Measurements from ENCODE around the gene RANBP2. TPM values are rescaled to one million over a fixed set of nuclear protein-coding genes. Genes with fewer than 3 reads are reported as not detected.
"Not testable (repeated sequence)": the region's sequence is repeated elsewhere in the genome, so short reads cannot be mapped to it uniquely, and the experiment has no call there.

RANBP2 gene
- total RNA-seq, result 10 to 100 TPM; 77.8 to 96.2 TPM

GRCh38 chr2:108719149-108720044 is at the start of gene RANBP2:
TSS of gene RANBP2 (plus strand) at chr2:108719482. CDS start at chr2:108719607, 125 bp downstream.
- Histone ChIP-seq H3K4me3 (peak within 1 kb of the TSS; percentile 79 to 96), H3K27ac (peak within 1 kb of the TSS; percentile 94 to 99), H3K4me1 (replicated peaks) (peaks cover 4% of the 10 kb centered on the region), H3K9me3 (no peaks in the 10 kb centered on the region), H3K27me3 (replicated peaks; ENCODE audit: insufficient read depth) (no peaks in the 10 kb centered on the region), H3K36me3 (no peaks in the 10 kb centered on the region)
- intact Hi-C loops (cut with DNase I), result no loop called here
- TF ChIP-seq POLR2A (IDR thresholded peaks at IDR 0.05) (peak; percentile 92), CTCF (IDR thresholded peaks at IDR 0.05) (peak in 2 of 4 experiments; percentile 14 to 28), POLR2AphosphoS5 (IDR thresholded peaks at IDR 0.05) (peak; percentile 97)
- under 1% methylated on average over 80 of the region's 97 CpGs for WGBS
- peak; percentile 92 for DNase-seq (ENCODE audit: low spot score)

- WGBS, result 36% methylated on average over 1 of the region's 1 CpG
- DNase-seq (ENCODE audit: low spot score); H3K36me3 ChIP-seq; intact Hi-C loops (cut with DNase I); H3K9me3 ChIP-seq; H3K4me1 ChIP-seq (replicated peaks); H3K27me3 ChIP-seq (replicated peaks; ENCODE audit: insufficient read depth); H3K27ac ChIP-seq; H3K4me3 ChIP-seq: not testable (repeated sequence)
Measured at GRCh38 chr2:108670282-108670681, 49.0 kb upstream of the RANBP2 start.

- DNase-seq (ENCODE audit: low spot score); H3K9me3 ChIP-seq; H3K27ac ChIP-seq; H3K27me3 ChIP-seq (replicated peaks; ENCODE audit: insufficient read depth); H3K36me3 ChIP-seq; H3K4me1 ChIP-seq (replicated peaks); H3K4me3 ChIP-seq; intact Hi-C loops (cut with DNase I): not testable (repeated sequence)
- 67% methylated on average over 1 of the region's 6 CpGs for WGBS
Measured at GRCh38 chr2:108672200-108672805, 47.0 kb upstream of the RANBP2 start.

GRCh38 chr2:108676522-108676921 is 42.8 kb upstream of the RANBP2 start:
- H3K4me1 ChIP-seq (replicated peaks); H3K27me3 ChIP-seq (replicated peaks; ENCODE audit: insufficient read depth); H3K27ac ChIP-seq; H3K9me3 ChIP-seq; H3K4me3 ChIP-seq; intact Hi-C loops (cut with DNase I); DNase-seq (ENCODE audit: low spot score); H3K36me3 ChIP-seq: not testable (repeated sequence)
- 86% methylated on average over 1 of the region's 1 CpG for WGBS

GRCh38 chr2:108677239-108677744 is 42.0 kb upstream of the RANBP2 start:
- WGBS, result 76% methylated on average over 4 of the region's 4 CpGs
- H3K36me3 ChIP-seq; H3K4me3 ChIP-seq; H3K27me3 ChIP-seq (replicated peaks; ENCODE audit: insufficient read depth); intact Hi-C loops (cut with DNase I); H3K27ac ChIP-seq; DNase-seq (ENCODE audit: low spot score); H3K4me1 ChIP-seq (replicated peaks); H3K9me3 ChIP-seq: not testable (repeated sequence)

GRCh38 chr2:108678198-108678651 is 41.1 kb upstream of the RANBP2 start:
- H3K4me1 ChIP-seq (replicated peaks); H3K4me3 ChIP-seq; H3K27me3 ChIP-seq (replicated peaks; ENCODE audit: insufficient read depth); H3K36me3 ChIP-seq; H3K9me3 ChIP-seq; intact Hi-C loops (cut with DNase I); H3K27ac ChIP-seq: not testable (repeated sequence)
- WGBS, result 3% methylated on average over 4 of the region's 4 CpGs
- DNase-seq (ENCODE audit: low spot score), result peak; percentile 44
- peak; percentile 68 for TF ChIP-seq POLR2AphosphoS5 (IDR thresholded peaks at IDR 0.05)

GRCh38 chr2:108680805-108681204 is 38.5 kb upstream of the RANBP2 start:
- H3K27ac ChIP-seq; intact Hi-C loops (cut with DNase I); H3K9me3 ChIP-seq; H3K4me3 ChIP-seq; DNase-seq (ENCODE audit: low spot score); H3K36me3 ChIP-seq; H3K4me1 ChIP-seq (replicated peaks); H3K27me3 ChIP-seq (replicated peaks; ENCODE audit: insufficient read depth): not testable (repeated sequence)
- no CpG with 5 or more reads among the region's 2 CpGs for WGBS
